Lower leg skin (tissue), 4 donors: Measurements from ENCODE around the gene RUFY4. TPM values are rescaled to one million over a fixed set of nuclear protein-coding genes. Genes with fewer than 3 reads are reported as not detected.
"Not testable (repeated sequence)": the region's sequence is repeated elsewhere in the genome, so short reads cannot be mapped to it uniquely, and the experiment has no call there.

Source experiments
- DNase-seq, 2 donors: peaks; one replicate each; pipeline ENCODE4 v3.0.0-alpha.2; 2019; ENCODE audit warnings: low spot score in 2 of 2
- H3K4me3 ChIP-seq: fragments of 200-600 bp; sonication (generic); 2 replicates; pipeline ENCODE4 v1.5.1; 2017; ENCODE audit warnings: mild to moderate bottlenecking, low read depth; ENCODE audit not compliant: poor library complexity, severe bottlenecking
- POLR2A ChIP-seq, 2 donors: fragments of 450-650 bp; IDR thresholded peaks; one replicate each; pipeline ENCODE4 v1.6.1; 2016 to 2017; ENCODE audit warnings: antibody characterized with exemption in 2 of 2, mild to moderate bottlenecking in 1 of 2, moderate library complexity in 1 of 2
- WGBS, 2 donors: methylation state at CpG; one replicate each; pipeline ENCODE4 v1.1.5; 2018; 5-methylcytosine and 5-hydroxymethylcytosine counted together
- intact Hi-C: fragments of 100-400 bp; cut with DNase I; formaldehyde crosslinking; loops from one replicate; pipeline ENCODE4 v1.15.0; 2023; ENCODE audit warnings: low total_unique reads
- total RNA-seq, 4 donors: library from RNA; depleted of rRNA; stranded (reverse); fragments of >200 nt; gene quantifications; one replicate each; pipeline ENCODE4 v1.1.0, GENCODE V29; 2016
- TF ChIP-seq, protein P1 (sequence below), 3 donors: fragments of 450-650 bp; IDR thresholded peaks; one replicate each; pipeline ENCODE4 v1.5.1; 2016; ENCODE audit warnings: antibody characterized with exemption in 3 of 3, mild to moderate bottlenecking in 3 of 3, moderate library complexity in 2 of 3

RUFY4 gene
- total RNA-seq, 4 donors from 2014 or later, result not detected

DNA sequence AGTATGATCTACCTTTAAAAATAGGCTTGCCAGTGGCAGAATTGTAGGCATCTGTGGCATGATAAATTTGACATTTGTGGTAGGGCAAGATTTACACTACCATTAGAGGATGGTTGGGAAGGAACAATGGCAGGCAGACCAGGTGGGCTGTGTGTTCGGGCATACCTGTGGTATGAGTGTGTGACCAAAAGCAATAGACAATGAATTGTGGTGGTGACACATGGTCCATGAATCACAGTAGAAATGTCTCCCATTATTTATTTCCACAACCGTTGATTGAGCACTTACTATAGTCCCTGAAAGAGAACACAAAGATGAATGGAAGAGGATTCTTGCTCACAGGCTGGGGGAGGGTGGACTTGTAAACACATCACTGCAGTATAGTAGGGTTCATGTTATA lies 29.9 kb upstream of the RUFY4 start:
- intact Hi-C loops, result no loop called here
- 63 to 74% methylated on average over 2 of the region's 2 CpGs for WGBS, 2 donors
- no peak overlapping the region for H3K4me3 ChIP-seq
- TF ChIP-seq, protein P1, sequence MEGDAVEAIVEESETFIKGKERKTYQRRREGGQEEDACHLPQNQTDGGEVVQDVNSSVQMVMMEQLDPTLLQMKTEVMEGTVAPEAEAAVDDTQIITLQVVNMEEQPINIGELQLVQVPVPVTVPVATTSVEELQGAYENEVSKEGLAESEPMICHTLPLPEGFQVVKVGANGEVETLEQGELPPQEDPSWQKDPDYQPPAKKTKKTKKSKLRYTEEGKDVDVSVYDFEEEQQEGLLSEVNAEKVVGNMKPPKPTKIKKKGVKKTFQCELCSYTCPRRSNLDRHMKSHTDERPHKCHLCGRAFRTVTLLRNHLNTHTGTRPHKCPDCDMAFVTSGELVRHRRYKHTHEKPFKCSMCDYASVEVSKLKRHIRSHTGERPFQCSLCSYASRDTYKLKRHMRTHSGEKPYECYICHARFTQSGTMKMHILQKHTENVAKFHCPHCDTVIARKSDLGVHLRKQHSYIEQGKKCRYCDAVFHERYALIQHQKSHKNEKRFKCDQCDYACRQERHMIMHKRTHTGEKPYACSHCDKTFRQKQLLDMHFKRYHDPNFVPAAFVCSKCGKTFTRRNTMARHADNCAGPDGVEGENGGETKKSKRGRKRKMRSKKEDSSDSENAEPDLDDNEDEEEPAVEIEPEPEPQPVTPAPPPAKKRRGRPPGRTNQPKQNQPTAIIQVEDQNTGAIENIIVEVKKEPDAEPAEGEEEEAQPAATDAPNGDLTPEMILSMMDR (IDR thresholded peaks at IDR 0.05), result no peak
- TF ChIP-seq POLR2A (IDR thresholded peaks at IDR 0.05), result no peak
- DNase-seq, result no peak

GRCh38 chr2:218040883-218041282 lies 28.2 kb upstream of the RUFY4 start:
- WGBS, 2 donors, result 74 to 85% methylated on average over 2 of the region's 2 CpGs
- intact Hi-C loops, result no loop called here
- no peak overlapping the region for H3K4me3 ChIP-seq
- no peak for DNase-seq
- TF ChIP-seq, protein P1 (IDR thresholded peaks at IDR 0.05), result no peak
- TF ChIP-seq POLR2A (IDR thresholded peaks at IDR 0.05), result no peak

DNA sequence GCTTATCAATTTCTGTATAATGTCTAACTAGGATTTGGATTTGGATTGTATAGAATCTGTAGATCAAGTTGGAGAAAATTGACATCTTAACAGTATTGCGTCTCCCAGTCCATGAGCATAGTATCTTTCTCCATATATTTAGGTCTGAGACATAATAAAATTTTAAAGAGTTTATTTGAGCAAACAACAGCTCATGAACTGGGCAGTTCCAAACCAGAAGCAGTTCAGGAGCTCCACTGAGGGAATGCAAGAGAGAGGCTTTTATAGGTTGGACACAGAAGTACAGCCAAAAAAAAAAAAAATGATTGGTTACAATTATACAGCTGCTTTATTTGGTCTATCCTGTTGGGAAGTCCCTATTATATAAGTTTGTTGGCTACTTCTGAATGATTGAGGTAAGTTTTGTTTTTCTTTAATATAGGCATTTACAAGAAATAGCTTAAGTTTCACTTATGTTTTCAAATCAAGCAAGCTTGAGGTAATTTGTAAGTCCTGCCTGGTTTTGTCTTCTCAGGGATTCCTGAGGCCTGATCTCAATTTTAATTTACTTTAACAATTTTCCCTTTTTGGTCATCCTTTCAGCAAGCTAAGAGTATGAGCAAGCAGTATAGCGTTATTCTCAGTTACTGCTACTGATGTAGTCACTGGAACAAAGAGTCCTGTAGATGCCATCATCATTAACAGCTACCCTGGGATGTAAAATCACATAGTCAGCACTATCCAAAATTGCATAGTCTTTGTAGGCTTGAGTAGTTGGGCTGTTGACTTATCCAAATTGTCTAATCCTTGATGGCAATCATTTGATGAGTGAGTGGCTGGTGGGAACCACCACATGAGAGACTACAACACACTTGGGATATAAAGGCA lies 27.5 kb upstream of the RUFY4 start:
- TF ChIP-seq POLR2A (IDR thresholded peaks at IDR 0.05), result no peak
- TF ChIP-seq, protein P1 (IDR thresholded peaks at IDR 0.05), result no peak
- intact Hi-C loops, result no loop called here
- 84 to 87% methylated on average over 2 of the region's 2 CpGs for WGBS, 2 donors
- no peak overlapping the region for H3K4me3 ChIP-seq
- DNase-seq, result no peak

DNA sequence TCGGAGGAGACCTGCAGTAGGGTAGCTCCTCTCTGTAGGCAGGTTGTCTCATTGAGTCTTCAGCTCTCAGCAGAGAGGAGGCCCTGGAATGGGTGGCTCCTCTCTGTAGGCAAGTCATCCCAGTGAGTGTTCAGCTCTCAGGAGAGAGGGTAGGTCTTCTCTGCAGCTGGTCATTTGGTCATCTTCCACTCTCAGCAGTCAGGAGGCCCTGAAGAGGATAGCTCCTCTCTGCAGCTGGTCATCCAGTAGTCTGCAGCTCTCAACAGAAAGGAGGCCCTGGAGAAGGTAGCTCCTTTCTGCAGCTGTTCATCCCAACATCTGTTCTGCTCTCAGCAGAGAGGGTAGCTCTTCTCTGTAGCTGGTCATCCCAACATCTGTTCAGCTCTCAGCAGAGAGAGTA lies 26.0 kb upstream of the RUFY4 start:
- WGBS, 2 donors, result 95 to 100% methylated on average over 1 of the region's 1 CpG

DNA sequence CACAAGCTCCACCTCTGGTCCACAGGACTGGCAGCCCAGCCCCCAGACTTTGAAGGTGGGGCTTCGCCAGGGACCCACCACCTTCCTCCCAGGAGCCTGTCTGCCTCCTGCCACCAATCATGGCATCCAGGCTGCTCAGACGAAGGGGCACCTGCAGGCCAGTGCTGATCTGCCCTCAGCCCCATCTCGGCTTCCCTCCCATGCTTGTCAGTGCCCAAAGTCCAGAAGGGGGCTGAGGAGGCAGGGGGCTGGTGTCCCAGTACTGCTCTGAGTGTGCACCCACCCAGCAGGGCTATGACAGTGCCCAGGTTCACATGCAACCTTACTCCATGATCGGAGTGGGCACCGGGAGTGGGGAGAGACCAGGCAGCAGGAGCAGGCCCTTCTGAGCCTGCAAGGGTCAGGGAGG lies 25.3 kb upstream of the RUFY4 start:
- DNase-seq, result peak in 1 of 2 donors; percentile 78
- TF ChIP-seq, protein P1 (IDR thresholded peaks at IDR 0.05), result no peak
- TF ChIP-seq POLR2A (IDR thresholded peaks at IDR 0.05), result no peak
- intact Hi-C loops, result no loop called here
- 95 to 100% methylated on average over 2 to 5 of the region's 5 CpGs for WGBS, 2 donors
- no peak overlapping the region for H3K4me3 ChIP-seq

More for the DNA sequence above, 26.0 kb upstream of the RUFY4 start:
- H3K4me3 ChIP-seq, result no peak overlapping the region
- DNase-seq, result peak in 1 of 2 donors; percentile 37
- TF ChIP-seq, protein P1 (IDR thresholded peaks at IDR 0.05), result no peak
- no peak for TF ChIP-seq POLR2A (IDR thresholded peaks at IDR 0.05)
- intact Hi-C loops, result no loop called here

- 96 to 100% methylated on average over 1 of the region's 1 CpG for WGBS, 2 donors
- H3K4me3 ChIP-seq, DNase-seq, intact Hi-C loops: not testable (repeated sequence)
Measured at GRCh38 chr2:218044599-218044998, 24.5 kb upstream of the RUFY4 start.
